GM18519 (cell line): Measurements from ENCODE around the gene ETV5.

ENCODE experiments used
- ATAC-seq: cut with Tn5 transposase; IDR thresholded peaks from one replicate; pipeline ENCODE4 v1.9.1; 2021; ENCODE audit warnings: mild to moderate bottlenecking, moderate library complexity; ENCODE audit not compliant: unreplicated experiment, low FRiP score

ETV5 gene

GRCh38 chr3:186097317-186097662 lies 11.6 kb downstream of the ETV5 start:
- no peak for ATAC-seq

DNA sequence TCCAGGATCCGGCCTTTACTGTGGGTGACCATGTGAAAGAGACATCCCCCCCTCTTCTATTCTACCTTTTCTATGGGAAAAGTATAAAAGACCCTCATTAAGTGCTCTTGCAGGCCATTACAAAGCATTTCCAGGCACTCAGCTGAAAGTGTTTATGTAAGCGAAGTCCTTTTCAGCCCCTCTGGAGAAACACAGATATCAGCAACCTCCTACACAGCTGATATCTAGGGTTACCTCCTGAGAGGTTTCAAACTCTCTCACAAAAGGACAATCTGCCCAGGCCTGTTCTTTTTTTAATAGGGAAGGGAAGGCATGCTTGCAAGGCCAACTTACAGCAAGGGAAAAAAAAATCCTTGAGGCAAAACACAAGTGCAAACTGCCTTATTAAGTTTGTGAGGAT lies 12.6 kb downstream of the ETV5 start:
- ATAC-seq, result no peak

DNA sequence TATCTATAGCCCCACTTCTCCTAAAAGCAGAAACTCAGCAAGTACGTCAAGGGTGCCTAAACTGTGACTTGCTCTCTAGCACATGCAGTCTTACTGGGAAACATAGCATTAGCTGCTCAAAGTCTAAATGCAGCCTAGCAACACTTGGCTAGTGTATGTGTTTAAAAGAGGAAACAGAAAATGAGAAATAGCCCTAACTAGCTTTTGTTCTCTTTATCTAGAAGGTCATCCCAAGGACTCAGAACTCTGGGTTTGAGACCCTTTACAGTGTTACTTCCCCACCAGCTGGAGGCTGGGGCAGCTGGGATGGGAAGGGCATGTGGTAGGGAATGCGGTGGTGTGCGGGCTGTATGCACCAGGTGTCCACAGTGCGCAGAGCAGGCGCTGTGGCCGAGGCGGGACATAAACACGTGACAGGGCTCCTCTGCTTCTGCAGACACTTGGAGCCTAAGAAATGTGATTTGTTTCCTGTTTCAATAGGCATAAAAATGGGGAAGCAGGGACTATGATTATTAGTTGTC lies 13.3 kb downstream of the ETV5 start:
- no peak for ATAC-seq

GRCh38 chr3:186094696-186095425 lies 14.0 kb downstream of the ETV5 start:
- ATAC-seq, result no peak

GRCh38 chr3:186094271-186094670 lies 14.6 kb downstream of the ETV5 start:
- ATAC-seq, result no peak

GRCh38 chr3:186093271-186093900 lies 15.5 kb downstream of the ETV5 start:
- no peak for ATAC-seq

DNA sequence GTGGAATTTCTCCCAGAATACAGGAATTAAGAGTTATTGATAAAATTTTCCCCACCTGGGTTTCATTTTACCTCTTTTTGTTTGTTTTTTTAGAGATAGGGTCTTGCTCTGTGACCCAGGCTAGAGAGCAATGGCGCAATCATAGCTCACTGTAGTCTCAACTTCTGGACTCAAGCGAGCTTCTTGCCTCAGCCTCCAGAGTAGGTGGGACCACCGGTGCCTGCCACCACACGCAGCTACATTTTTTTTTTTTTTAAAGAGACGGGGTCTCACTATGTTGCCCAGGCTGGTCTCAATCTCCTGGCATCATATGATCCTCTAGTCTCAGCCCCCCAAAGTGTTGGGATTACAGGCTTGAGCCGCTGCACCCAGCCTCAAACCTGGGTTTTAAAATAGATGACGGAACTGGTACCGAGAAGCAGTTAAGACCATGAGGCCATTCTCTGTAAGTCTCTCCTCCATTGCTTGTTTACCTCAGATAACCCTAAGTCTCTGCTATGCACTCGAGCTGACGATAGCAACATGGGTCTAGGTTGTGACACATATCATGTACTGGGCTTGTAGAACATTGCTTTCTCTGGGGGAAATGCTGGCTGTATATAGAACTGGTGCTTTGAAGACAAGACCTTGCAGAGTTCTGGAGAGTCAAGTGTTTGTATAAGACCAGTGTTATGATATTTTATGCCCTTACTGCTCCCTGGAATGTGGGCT lies 16.4 kb downstream of the ETV5 start:
- ATAC-seq, result no peak

DNA sequence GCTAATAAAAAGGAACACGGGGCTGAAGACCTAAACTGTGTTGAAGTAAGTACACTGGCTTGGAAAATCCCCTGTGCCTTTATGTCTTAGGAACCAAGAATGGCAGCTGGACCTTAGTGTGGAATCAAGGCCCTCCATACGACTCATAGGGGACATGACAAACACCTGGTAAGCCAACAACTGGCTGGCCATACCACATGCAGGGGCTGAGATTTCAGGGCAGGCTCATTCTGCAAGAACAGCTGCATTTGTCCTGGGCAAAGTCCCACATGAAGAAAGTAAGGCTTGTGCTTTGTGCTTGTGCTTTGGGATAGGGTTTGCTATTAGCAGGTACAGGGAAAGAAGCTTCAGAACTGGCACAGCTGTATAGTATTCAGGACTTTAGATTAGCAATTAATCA lies 18.0 kb downstream of the ETV5 start:
- ATAC-seq, result no peak

GRCh38 chr3:186088335-186088734 lies 20.6 kb downstream of the ETV5 start:
- ATAC-seq, result no peak

DNA sequence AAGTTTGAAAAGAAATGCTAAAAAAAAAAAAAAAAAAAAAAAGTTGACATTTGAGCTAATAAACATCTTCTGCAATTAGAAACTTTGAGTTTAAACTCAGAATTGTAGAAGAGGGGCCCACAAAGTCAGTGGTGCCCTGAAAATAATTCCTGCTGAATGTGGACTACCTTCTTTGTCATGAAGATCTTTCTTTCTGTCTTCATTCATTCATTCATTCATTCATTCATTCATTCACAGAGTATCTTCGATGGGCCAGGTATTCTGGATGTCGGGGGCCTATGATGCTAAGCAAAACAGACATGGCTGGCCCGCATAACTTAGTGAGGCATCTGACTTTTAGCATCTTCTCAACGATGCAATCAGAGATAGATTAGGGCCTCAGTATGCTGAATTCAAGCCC lies 24.6 kb downstream of the ETV5 start:
- no peak for ATAC-seq

DNA sequence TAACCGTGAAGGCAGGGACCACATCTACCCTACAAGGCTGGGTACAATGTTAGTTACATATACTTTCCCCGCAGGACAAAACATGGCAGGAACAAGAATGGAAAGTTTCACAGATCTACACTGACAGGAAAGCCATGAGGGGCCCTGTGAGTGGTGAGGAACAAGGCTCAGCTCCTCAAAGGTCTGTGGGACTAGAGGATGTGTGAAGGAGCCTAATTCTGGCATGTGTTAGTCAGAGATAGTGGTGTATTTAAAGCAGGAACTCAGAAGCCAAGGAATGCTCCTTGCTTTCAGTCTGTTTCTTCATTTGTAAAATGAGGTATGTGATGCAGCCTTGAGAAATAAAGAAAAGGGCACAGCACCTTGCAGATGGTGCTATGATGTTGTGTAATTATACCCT lies 25.1 kb downstream of the ETV5 start:
- ATAC-seq, result no peak

DNA sequence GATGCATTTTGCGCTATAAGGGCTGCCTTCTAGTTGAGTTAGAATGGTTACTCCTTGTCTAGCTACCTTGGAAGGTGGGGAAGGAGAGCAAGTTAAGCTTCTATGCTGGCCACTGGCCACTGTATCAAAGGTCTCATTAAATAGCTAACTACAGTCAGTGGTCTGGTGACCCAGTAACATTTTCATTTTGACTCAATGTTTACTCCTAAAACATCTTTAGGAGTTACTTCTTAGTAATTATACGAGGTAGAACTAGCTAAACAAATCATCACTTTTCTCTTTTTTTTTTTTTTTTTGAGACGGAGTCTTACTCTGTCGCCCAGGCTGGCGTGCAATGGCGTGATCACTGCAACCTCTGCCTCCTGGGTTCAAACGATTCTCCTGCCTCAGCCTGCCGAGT lies 26.7 kb downstream of the ETV5 start:
- no peak for ATAC-seq

DNA sequence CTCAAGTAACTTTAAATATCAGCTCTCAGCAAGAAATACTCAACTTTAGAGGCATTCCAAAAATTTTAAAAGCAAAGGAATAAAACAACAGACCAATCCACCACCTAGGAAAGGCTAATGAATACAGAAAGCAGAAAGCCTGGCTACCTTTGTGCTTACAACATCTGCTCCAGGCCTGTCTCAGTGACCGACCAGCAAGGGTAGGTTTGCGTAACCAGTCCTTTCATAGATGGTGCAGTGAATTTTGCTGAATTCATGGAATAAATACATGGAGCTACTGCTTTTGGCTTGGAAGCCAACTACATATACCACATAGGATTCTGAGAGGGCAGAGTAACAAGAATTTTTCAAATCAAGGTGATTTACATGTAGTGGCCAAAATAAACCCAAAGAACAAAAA lies 27.2 kb downstream of the ETV5 start:
- ATAC-seq, result no peak

GRCh38 chr3:186080849-186081438 lies 27.9 kb downstream of the ETV5 start:
- no peak for ATAC-seq

GRCh38 chr3:186079925-186080324 lies 29.0 kb downstream of the ETV5 start:
- ATAC-seq, result no peak

- ATAC-seq, result no peak
Observed at GRCh38 chr3:186077466-186077865, 31.4 kb downstream of the ETV5 start.

GRCh38 chr3:186075931-186076567 lies 32.8 kb downstream of the ETV5 start:
- no peak for ATAC-seq

DNA sequence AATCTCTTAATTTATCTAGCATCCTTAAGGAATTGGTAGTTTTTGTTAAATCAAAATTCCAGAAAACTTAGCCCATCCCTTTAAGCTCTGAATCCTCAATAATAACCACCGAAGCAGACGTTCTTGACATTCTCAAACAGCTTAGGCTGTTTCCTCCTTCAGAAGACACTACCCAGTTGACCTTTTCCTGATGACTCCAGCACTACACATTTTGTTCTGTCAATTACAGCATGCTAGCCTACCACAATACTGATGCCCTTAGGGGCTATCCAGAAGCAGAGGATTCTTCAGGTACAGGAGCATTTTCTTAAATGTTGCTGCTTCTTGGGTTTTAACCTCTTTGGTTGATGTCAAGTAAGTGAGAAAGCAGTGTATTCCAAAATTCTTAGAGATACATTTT lies 33.4 kb downstream of the ETV5 start:
- no peak for ATAC-seq

DNA sequence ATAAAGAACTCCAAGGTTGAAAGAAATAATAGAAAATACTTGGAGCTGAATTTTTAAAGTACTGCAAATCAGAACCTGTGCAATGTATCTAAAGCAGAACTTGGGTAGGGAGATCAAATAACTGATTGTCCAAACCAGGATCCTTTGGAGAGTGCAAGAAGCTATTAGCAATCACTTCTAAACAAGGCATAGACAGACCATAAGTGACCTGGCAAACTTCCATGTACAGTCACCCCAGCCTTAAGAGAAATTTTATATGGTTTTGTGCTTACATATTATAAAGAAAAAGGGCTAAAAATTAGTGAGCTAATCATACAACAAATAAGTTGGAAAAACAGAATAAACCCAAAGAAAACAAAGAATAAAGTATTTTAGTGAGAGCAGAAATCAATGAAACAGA lies 35.2 kb downstream of the ETV5 start:
- ATAC-seq, result no peak

GRCh38 chr3:186070996-186071395 lies 37.9 kb downstream of the ETV5 start:
- no peak for ATAC-seq

DNA sequence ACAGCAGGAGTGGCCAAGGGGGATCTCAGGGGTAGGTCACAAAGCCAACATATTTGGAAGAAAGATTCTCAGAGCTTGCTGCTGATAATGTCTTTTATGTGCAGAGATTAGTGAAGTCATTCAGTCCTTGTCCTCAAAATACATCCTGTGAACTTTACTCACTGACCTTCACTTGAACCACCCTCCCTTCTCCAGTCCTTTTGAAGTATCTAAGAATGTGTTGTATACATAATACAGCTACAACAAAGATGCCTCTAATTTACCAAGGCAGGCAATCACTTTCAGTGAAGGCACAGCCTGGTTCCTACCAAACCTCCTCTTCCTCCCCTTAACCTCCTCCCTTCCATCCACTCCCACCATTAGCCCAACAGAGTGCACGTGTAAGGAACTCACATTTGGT lies 38.3 kb downstream of the ETV5 start:
- no peak for ATAC-seq
